Panc1 (cell line): Measurements from ENCODE around the gene AHSP. TPM values are rescaled to one million over a fixed set of nuclear protein-coding genes. Genes with fewer than 3 reads are reported as not detected.

Source experiments
- ATAC-seq: fragments of 200-7000 bp; cut with Tn5 transposase; 2 replicates; pipeline ENCODE4 v1.9.1; 2020; ENCODE audit warnings: mild to moderate bottlenecking, moderate library complexity
- BruUV-seq: library from RNA; stranded (reverse); fragments of 400-500 nt; replicated peaks from 2 replicates; lab custom pipeline; 2021; lab: Mats Ljungman, UMichigan
- CTCF ChIA-PET: fragments of 300-600 bp; sonication (Branson Sonifier 250); formaldehyde crosslinking; loops from one replicate; lab custom pipeline; 2022; ENCODE audit warnings: antibody characterized with exemption; lab: Charles Lee
- POLR2A ChIA-PET: fragments of 300-600 bp; sonication (Branson Sonifier 250); formaldehyde crosslinking; loops from one replicate; lab custom pipeline; 2022; ENCODE audit warnings: antibody characterized with exemption; lab: Charles Lee
- DNase-seq: peaks from one replicate; pipeline ENCODE4 v3.0.0-alpha.2; 2010; ENCODE audit warnings: low read depth, low spot score
- H3K27ac ChIP-seq: 2 replicates; pipeline ENCODE4 v1.5.1; 2011; ENCODE audit warnings: mild to moderate bottlenecking, low read length, inconsistent platforms
- H3K27me3 ChIP-seq: fragments of 200-500 bp; sonication (Bioruptor generic); 2 replicates; pipeline ENCODE4 v1.6.0; 2014; ENCODE audit warnings: low read length, inconsistent platforms; ENCODE audit not compliant: control insufficient read depth, insufficient read depth
- H3K36me3 ChIP-seq: fragments of 200-500 bp; sonication (Bioruptor generic); 2 replicates; pipeline ENCODE4 v1.5.1; 2014; ENCODE audit warnings: inconsistent platforms, mild to moderate bottlenecking, low read length, moderate library complexity; ENCODE audit not compliant: control insufficient read depth, insufficient read depth
- H3K4me1 ChIP-seq: 2 replicates; pipeline ENCODE4 v1.5.1; 2011; ENCODE audit warnings: inconsistent platforms, mild to moderate bottlenecking, low read length, moderate library complexity; ENCODE audit not compliant: control insufficient read depth, insufficient read depth
- H3K4me3 ChIP-seq, 2 experiments: 2 replicates each; pipeline ENCODE4 v1.5.1; 2011 to 2012; ENCODE audit warnings: low read depth in 2 of 2, low read length in 2 of 2, mild to moderate bottlenecking in 2 of 2, inconsistent platforms in 1 of 2, moderate library complexity in 1 of 2
- H3K9me3 ChIP-seq: fragments of 200-500 bp; sonication (Bioruptor generic); 2 replicates; pipeline ENCODE4 v1.5.1; 2014; ENCODE audit warnings: low read depth, mild to moderate bottlenecking, inconsistent platforms, low read length, moderate library complexity; ENCODE audit not compliant: control insufficient read depth, insufficient read depth
- POLR2AphosphoS5 ChIP-seq: IDR thresholded peaks from 2 replicates; pipeline ENCODE4 v1.6.1; 2012; ENCODE audit warnings: mild to moderate bottlenecking, low read depth, low read length, moderate library complexity
- REST ChIP-seq, 2 experiments: IDR thresholded peaks; 2 replicates each; pipeline ENCODE4 v1.6.1; 2011 to 2012; ENCODE audit warnings: low read depth in 2 of 2, control low read depth in 1 of 2, low read length in 1 of 2, mild to moderate bottlenecking in 1 of 2, moderate library complexity in 1 of 2; ENCODE audit not compliant: insufficient read depth in 1 of 2
- SIN3A ChIP-seq: IDR thresholded peaks from 2 replicates; pipeline ENCODE4 v1.6.1; 2012; ENCODE audit warnings: low read depth, mild to moderate bottlenecking, low read length, moderate library complexity, borderline replicate concordance; ENCODE audit not compliant: insufficient read depth
- TCF7L2 ChIP-seq: IDR thresholded peaks from 2 replicates; pipeline ENCODE4 v1.6.1; 2011; ENCODE audit warnings: mild to moderate bottlenecking, low read depth, low read length, inconsistent platforms
- in situ Hi-C: cut with HindIII; loops from 2 replicates; pipeline ENCODE4 v1.10.0; 2016; ENCODE audit warnings: low sequenced_read_pairs, low pct_unique_long_range_greater_than_20kb
- intact Hi-C: fragments of 100-400 bp; cut with micrococcal nuclease; formaldehyde crosslinking; loops from one replicate; pipeline ENCODE4 v1.10.0; 2022; ENCODE audit not compliant: unreplicated experiment
- total RNA-seq: library from RNA; stranded (reverse); gene quantifications from one replicate; pipeline ENCODE4 v1.2.1, GENCODE V29; 2021; ENCODE audit not compliant: unreplicated experiment
- TF ChIP-seq, protein P1 (sequence below): fragments of 450-650 bp; IDR thresholded peaks from 2 replicates; pipeline ENCODE4 v1.5.1; 2017; ENCODE audit warnings: mild to moderate bottlenecking

The AHSP gene
- total RNA-seq, 1 experiment from 2014 or later, result not detected

DNA sequence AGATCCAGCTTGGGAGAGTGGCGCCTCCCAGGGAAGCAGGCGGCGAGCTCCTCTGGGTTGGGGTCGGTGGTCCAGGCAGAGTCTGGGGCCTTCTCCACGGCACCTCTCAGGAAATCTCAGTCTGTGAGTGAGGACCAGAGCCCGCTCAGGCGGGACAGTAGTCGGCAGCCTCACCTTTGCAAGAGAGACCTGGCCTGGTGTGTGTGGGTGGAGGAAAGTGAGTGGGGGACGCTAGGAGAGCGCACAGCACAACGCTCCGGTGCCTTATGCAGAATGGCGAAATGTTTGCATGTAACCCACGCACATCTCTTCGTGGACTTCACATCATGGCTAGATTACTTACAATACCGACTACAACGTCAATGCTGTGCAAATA is 2.2 kb downstream of the AHSP start:
- no peak overlapping the region for H3K27ac ChIP-seq
- 0 out of 2 replicates have a peak, but pooled peaks cover 4% of the 10 kb centered on the region for H3K4me1 ChIP-seq
- intact Hi-C loops, result loop anchor here (5.0 kb wide), 1 partner anchor 53 kb away; no protein-coding TSS in a partner anchor
- H3K36me3 ChIP-seq, result no peaks in the 10 kb centered on the region
- no TSS peak for BruUV-seq
- DNase-seq (no peak), ATAC-seq (peak; percentile 61)
- H3K9me3 ChIP-seq, result no peaks in the 10 kb centered on the region
- peaks cover 6% of the 10 kb centered on the region; the same call in 1 of the 2 replicates for H3K27me3 ChIP-seq
- POLR2A ChIA-PET, result interaction anchor here (0.6 kb wide), 1 partner anchor 115 kb away, joined by 3 read pairs; no protein-coding TSS in a partner anchor
- TF ChIP-seq, protein P1, sequence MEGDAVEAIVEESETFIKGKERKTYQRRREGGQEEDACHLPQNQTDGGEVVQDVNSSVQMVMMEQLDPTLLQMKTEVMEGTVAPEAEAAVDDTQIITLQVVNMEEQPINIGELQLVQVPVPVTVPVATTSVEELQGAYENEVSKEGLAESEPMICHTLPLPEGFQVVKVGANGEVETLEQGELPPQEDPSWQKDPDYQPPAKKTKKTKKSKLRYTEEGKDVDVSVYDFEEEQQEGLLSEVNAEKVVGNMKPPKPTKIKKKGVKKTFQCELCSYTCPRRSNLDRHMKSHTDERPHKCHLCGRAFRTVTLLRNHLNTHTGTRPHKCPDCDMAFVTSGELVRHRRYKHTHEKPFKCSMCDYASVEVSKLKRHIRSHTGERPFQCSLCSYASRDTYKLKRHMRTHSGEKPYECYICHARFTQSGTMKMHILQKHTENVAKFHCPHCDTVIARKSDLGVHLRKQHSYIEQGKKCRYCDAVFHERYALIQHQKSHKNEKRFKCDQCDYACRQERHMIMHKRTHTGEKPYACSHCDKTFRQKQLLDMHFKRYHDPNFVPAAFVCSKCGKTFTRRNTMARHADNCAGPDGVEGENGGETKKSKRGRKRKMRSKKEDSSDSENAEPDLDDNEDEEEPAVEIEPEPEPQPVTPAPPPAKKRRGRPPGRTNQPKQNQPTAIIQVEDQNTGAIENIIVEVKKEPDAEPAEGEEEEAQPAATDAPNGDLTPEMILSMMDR, result no peak
- no peak for TF ChIP-seq POLR2AphosphoS5
- no peak for TF ChIP-seq REST (IDR thresholded peaks at IDR 0.05; ENCODE audit: insufficient read depth in 1 of 2, low read depth in 2 of 2, low read length in 1 of 2)
- TF ChIP-seq TCF7L2, result no peak
- TF ChIP-seq SIN3A, result no peak
- CTCF ChIA-PET, result no interaction called here
- peak overlapping the region; percentile 21 to 44 for H3K4me3 ChIP-seq
- in situ Hi-C loops, result no loop called here

- 0 out of 2 replicates have a peak, but pooled peaks cover 4% of the 10 kb centered on the region for H3K4me1 ChIP-seq
- TF ChIP-seq, protein P1, result no peak
- TF ChIP-seq POLR2AphosphoS5, result no peak
- intact Hi-C loops (no loop called here), in situ Hi-C loops (no loop called here)
- H3K27me3 ChIP-seq, result peaks cover 6% of the 10 kb centered on the region; the same call in 1 of the 2 replicates
- DNase-seq (no peak), ATAC-seq (no peak)
- H3K27ac ChIP-seq, result no peak overlapping the region
- H3K9me3 ChIP-seq, result no peaks in the 10 kb centered on the region
- POLR2A ChIA-PET, result interaction anchor here (0.6 kb wide), 1 partner anchor 115 kb away, joined by 3 read pairs; no protein-coding TSS in a partner anchor
- no TSS peak for BruUV-seq
- H3K36me3 ChIP-seq, result no peaks in the 10 kb centered on the region
- H3K4me3 ChIP-seq, result no peak overlapping the region
- CTCF ChIA-PET, result no interaction called here
Measured at GRCh38 chr16:31530405-31530804, 2.7 kb downstream of the AHSP start.
